Left lung (tissue), 10 donors: ENCODE data around the gene BSND. TPM values are rescaled to one million over a fixed set of nuclear protein-coding genes. Genes with fewer than 3 reads are reported as not detected.

Experiments used
- ATAC-seq: fragments of 200-7000 bp; cut with Tn5 transposase; one replicate; pipeline ENCODE4 v1.9.1; 2020; ENCODE audit warnings: moderate library complexity
- DNase-seq, 4 donors: peaks; one replicate each; pipeline ENCODE4 v3.0.0-alpha.2; 2013 to 2020
- H3K27ac ChIP-seq, 2 donors: fragments of 200-600 bp; sonication (generic) in 1 of 2; one replicate each; pipeline versions ENCODE4 v1.5.0 to v1.8.0; 2020 to 2021
- H3K27me3 ChIP-seq, 2 donors: fragments of 200-600 bp; sonication (generic) in 1 of 2; one replicate each; pipeline versions ENCODE4 v1.5.0 to v1.8.0; 2020 to 2021
- H3K36me3 ChIP-seq, 2 donors: fragments of 200-600 bp; sonication (generic) in 1 of 2; one replicate each; pipeline versions ENCODE4 v1.5.0 to v1.8.0; 2020 to 2021
- H3K4me1 ChIP-seq, 2 donors: fragments of 200-600 bp; one replicate each; pipeline ENCODE4 v1.8.0; 2021
- H3K4me3 ChIP-seq, 2 donors: fragments of 200-600 bp; sonication (generic) in 1 of 2; one replicate each; pipeline versions ENCODE4 v1.5.0 to v1.8.0; 2020 to 2021; ENCODE audit warnings: mild to moderate bottlenecking in 1 of 2
- H3K9me3 ChIP-seq, 2 donors: fragments of 200-600 bp; sonication (generic) in 1 of 2; one replicate each; pipeline versions ENCODE4 v1.5.0 to v1.8.0; 2020 to 2021
- intact Hi-C, 2 donors: fragments of 100-400 bp; cut with DNase I; formaldehyde crosslinking; loops; one replicate each; pipeline versions ENCODE4 v1.11.2 to v1.14.2; 2022
- polyA plus RNA-seq, 6 donors: library from polyadenylated mRNA; unstranded; fragments of 120-200 nt; gene quantifications; one replicate each; pipeline ENCODE4 v1.2.1, GENCODE V29; 2013; ENCODE audit not compliant: insufficient read length in 6 of 6
- total RNA-seq, 2 donors: library from RNA; stranded (reverse); fragmentation: NEBNext Ultra II Directional; extraction: Animal tissue kit (Norgen Biotek cat#: 25700); gene quantifications; one replicate each; pipeline ENCODE4 v1.2.1, GENCODE V29; 2021
- TF ChIP-seq, protein P1 (sequence below), 2 donors: fragments of 200-600 bp; sonication (generic) in 1 of 2; IDR thresholded peaks; one replicate each; pipeline versions ENCODE4 v1.5.0 to v1.8.0; 2021; ENCODE audit warnings: antibody characterized with exemption in 2 of 2
- donor health status: DM: no; HTN: yes; CAD: no.
- donor health status: DM: no; HTN: no; CAD: no.

The BSND gene
- total and polyA plus RNA-seq, 8 donors = 0.03 to 0.06 (median 0.06) TPM; not detected in 3

DNA sequence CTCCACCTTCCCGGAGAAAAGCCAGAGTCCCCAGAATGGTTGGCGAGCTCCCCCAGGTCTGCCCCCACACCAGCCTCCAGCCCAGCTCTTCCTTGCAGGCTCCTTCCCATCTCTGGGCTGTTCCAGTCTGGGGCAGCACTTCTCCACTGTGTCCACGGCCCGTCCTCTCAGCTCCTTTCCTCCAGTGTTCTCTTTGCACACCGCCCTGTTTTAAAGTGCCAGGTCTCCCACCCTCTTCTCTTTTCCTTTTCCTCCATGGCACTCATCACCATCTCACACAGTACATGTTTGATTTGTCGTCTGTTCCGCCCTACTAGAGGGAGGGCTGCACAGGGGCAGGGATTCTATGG, 34.5 kb downstream of the BSND start:
- TF ChIP-seq, protein P1, sequence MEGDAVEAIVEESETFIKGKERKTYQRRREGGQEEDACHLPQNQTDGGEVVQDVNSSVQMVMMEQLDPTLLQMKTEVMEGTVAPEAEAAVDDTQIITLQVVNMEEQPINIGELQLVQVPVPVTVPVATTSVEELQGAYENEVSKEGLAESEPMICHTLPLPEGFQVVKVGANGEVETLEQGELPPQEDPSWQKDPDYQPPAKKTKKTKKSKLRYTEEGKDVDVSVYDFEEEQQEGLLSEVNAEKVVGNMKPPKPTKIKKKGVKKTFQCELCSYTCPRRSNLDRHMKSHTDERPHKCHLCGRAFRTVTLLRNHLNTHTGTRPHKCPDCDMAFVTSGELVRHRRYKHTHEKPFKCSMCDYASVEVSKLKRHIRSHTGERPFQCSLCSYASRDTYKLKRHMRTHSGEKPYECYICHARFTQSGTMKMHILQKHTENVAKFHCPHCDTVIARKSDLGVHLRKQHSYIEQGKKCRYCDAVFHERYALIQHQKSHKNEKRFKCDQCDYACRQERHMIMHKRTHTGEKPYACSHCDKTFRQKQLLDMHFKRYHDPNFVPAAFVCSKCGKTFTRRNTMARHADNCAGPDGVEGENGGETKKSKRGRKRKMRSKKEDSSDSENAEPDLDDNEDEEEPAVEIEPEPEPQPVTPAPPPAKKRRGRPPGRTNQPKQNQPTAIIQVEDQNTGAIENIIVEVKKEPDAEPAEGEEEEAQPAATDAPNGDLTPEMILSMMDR (IDR thresholded peaks at IDR 0.05) = no peak
- Histone ChIP-seq H3K4me3 (no peak overlapping the region), H3K27me3 (peaks cover 0 to 39% of the 10 kb centered on the region in 2 donors), H3K9me3 (no peaks in the 10 kb centered on the region), H3K4me1 (peaks cover 0 to 6% of the 10 kb centered on the region in 2 donors), H3K27ac (no peak overlapping the region), H3K36me3 (no peaks in the 10 kb centered on the region)
- intact Hi-C loops = no loop called here
- ATAC-seq (no peak), DNase-seq (no peak)

DNA sequence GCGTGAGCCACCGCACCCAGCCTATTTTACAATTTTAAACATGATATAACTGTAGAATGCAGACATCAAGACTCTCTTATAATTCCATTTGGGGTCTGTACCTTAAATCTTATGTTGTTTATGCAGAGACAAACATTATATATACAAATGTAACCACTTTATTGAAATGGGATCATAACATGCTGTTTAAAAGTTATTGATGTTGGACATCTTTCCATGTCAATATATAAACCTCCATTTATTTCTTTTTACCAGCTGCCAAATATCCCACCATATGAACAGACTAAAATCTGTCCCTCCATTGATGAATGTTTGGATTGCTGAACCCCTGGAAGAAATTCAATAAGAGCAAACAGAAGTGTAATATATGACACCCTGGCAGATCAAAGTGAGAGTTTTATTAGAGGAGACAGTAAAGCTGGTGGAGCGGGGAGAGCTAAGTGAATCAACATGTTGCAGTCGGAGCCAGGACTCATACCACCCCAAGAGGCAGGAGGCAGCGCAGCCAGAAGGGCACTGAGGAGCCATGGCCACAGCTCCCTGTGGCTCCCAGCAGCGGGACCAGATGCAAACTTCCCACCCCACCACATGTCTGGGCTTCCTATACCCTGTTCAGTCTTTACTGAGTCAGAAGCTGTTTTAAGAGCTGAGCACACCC, 35.9 kb downstream of the BSND start:
- intact Hi-C loops = no loop called here
- DNase-seq = no peak
- no peak for ATAC-seq
- TF ChIP-seq, protein P1 (IDR thresholded peaks at IDR 0.05) = no peak
- peaks cover 0 to 19% of the 10 kb centered on the region in 2 donors for H3K4me1 ChIP-seq
- H3K36me3 ChIP-seq = no peaks in the 10 kb centered on the region
- H3K9me3 ChIP-seq = no peaks in the 10 kb centered on the region
- H3K27me3 ChIP-seq = peaks cover 7 to 52% of the 10 kb centered on the region in 2 donors
- H3K4me3 ChIP-seq = no peak overlapping the region
- no peak overlapping the region for H3K27ac ChIP-seq

DNA sequence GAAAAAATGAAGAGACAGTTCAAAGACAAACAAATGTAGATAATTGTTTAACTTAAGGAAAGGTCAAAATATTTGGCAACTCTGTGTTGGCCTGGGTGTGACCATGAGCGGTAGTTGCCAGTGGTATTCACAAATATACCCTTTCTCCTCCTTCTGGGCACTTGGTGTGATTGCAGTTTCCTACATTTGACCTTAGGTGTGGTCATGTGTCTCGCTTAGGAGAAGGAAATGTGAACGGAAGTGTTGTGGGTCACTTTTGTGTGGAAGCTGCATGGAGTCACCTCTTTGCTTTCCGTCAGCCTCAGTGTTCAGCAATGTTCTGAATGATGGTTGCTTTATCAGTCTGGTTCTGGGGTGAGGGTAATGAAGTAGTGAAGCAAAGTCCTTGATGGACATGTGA, 37.2 kb downstream of the BSND start:
- ATAC-seq (no peak), DNase-seq (no peak)
- intact Hi-C loops = no loop called here
- Histone ChIP-seq H3K27me3 (peaks cover 17 to 65% of the 10 kb centered on the region in 2 donors), H3K9me3 (no peaks in the 10 kb centered on the region), H3K4me1 (peaks cover 0 to 32% of the 10 kb centered on the region in 2 donors), H3K27ac (no peak overlapping the region), H3K36me3 (no peaks in the 10 kb centered on the region), H3K4me3 (no peak overlapping the region)
- TF ChIP-seq, protein P1 (IDR thresholded peaks at IDR 0.05) = no peak

DNA sequence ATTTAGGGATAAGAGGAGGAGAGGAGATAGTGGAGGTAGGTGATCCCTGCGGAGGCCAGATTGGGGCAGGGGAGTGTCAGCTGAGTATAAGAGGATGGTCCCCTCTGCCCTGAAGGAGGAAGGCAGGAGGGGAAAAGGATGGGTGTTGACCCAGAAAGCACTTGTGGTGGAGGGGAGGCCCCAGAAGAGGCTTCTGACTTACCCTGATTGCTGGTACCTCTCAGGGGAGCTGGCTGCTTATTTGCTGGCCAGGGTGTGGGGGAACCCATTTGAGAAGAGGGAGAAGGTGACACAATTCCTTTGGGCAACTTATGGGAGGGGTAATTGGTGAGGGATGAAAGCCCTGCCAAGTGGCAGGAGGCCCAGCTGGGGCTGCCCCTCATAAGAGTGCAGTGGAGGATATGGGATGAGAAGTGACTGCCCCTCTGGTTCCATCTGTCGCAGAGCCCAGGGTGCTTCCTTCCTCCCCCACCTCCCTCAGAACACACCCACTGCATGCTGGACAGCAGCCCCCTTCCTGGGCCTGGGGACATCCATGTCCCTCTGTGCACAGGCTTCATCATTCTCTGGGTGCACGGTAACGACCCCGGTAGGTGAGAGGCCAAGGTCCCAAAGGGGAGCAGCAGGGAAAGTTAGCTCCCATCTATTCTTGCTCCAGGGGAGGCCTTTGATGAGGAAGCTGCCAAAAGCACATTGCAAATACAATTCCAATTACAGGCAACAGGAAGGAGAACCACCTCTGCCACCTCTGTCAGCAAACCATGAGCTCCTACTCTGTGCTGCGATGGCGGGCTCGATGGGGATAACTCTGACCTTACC, 39.2 kb downstream of the BSND start:
- no peak overlapping the region for H3K27ac ChIP-seq
- peaks cover 17 to 81% of the 10 kb centered on the region in 2 donors for H3K27me3 ChIP-seq
- H3K4me3 ChIP-seq = no peak overlapping the region
- peaks cover 0 to 32% of the 10 kb centered on the region in 2 donors for H3K4me1 ChIP-seq
- H3K36me3 ChIP-seq = no peaks in the 10 kb centered on the region
- ATAC-seq = no peak
- TF ChIP-seq, protein P1 (IDR thresholded peaks at IDR 0.05) = no peak
- intact Hi-C loops = no loop called here
- H3K9me3 ChIP-seq = no peaks in the 10 kb centered on the region
- DNase-seq = no peak

DNA sequence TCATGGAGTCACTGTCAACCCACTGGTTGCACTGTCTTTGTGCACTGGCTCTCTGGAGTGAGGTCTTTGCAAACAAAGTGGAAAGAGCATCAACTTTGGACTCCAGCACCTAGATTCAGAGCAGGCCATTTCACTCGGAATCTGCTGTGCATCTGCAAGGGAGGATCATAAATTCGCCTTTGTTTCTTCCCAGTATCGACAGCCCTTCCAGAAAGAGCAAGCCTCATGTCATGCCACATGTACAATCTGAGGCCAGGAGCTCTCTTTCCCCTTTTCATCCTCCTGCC, 39.8 kb downstream of the BSND start:
- TF ChIP-seq, protein P1 (IDR thresholded peaks at IDR 0.05) = no peak
- intact Hi-C loops = no loop called here
- H3K4me1 ChIP-seq = peaks cover 0 to 32% of the 10 kb centered on the region in 2 donors
- DNase-seq (no peak), ATAC-seq (no peak)
- H3K4me3 ChIP-seq = no peak overlapping the region
- H3K9me3 ChIP-seq = no peaks in the 10 kb centered on the region
- H3K27ac ChIP-seq = no peak overlapping the region
- peaks cover 17 to 75% of the 10 kb centered on the region in 2 donors for H3K27me3 ChIP-seq
- H3K36me3 ChIP-seq = no peaks in the 10 kb centered on the region
